HG03060 (cell line): Measurements from ENCODE around the gene SCAPER.
"Not testable (repeated sequence)": the region's sequence is repeated elsewhere in the genome, so short reads cannot be mapped to it uniquely, and the experiment has no call there.

Experiments used
- ATAC-seq: cut with Tn5 transposase; IDR thresholded peaks from one replicate; pipeline ENCODE4 v1.9.1; 2021; ENCODE audit warnings: low read depth, moderate number of reproducible peaks; ENCODE audit not compliant: unreplicated experiment

The SCAPER gene

DNA sequence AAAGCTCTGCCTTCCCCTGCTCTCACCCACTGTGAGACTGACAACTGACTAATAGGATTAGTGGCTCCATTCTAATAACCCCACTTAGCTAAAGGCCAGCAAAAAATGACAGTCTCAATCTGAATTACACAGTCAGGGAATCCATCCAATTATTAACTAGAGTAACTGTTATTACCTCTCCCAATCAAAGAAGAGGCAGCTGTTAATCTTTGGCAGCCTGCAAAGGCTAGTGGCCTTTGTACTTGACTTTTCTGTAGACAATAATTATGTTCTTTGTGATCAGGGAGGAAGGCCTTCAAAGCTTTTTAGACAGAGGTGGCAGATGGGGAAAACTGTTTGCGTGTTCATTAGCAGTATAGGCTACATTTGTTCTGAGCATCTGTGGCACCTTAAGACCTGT is 390.9 kb downstream of the SCAPER start:
- no peak for ATAC-seq

DNA sequence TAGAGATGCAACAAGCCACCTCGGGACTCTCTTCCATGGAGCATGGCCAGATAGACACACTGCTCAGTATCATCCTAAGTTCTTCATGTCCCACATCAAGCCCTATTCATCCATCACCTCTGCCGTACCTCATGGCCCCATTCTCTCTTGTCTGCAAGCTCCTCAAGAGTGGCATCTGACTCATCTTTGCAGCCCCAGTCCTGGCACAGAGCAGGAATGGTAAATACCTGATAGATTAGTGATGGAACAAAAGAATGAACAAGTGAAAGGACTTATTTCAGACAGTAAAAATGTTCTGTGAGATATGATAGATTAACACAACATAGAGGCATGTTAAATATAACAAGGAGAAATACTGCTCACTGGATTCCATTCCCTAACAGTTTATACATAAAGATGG is 392.2 kb downstream of the SCAPER start:
- no peak for ATAC-seq

DNA sequence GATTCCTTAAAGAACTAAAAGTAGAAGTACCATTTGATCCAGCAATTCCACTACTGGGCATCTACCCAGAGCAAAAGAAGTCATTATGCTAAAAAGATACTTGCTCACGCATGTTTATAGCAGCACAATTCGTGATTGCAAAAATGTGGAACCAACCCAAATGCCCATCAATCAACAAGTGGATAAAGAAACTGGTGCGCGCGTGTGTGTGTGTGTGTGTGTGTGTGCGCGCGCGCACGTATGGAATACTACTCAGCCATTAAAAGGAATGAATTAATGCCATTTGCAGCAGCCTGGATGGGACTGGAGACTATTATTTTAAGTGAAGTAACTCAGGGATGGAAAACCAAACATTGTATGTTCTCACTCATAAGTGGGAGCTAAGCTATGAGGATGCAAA is 394.5 kb downstream of the SCAPER start:
- ATAC-seq, result not testable (repeated sequence)

DNA sequence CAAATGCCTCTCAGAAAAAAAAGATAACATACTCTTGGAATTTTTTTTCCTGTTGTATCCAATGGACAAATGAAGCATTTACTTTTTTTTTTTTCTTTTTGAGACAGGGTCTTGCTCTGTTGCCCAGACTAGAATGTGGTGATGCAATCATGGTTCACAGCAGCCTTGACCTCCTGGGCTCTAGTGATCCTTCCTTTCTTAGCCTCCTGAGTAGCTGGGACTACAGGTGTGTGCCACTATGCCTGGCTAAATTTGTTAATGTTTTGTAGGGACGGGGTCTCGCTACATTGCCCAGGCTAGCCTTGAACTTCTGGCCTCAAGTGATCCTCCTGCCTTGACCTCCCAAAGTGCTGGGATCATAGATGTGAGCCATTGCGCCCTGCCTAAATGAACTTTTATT is 401.3 kb downstream of the SCAPER start:
- ATAC-seq, result no peak

DNA sequence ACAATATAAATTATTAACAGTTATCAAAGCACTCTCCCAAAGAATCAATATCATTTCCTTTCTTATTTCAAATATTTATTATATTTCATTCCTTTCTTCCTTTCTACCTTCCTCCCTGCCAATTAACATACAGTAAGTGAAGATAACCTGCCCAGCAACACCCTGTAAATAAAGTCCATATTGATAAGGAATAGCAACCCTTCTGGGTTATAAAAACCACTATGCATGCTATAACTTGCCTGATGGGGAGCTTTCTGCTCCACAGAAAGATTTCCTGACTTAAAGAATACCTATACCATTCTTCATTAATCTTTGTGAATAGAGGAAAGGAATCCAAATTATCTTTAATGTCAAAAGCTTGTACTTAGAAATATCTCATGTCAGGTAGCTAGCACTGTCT is 402.0 kb downstream of the SCAPER start:
- no peak for ATAC-seq

DNA sequence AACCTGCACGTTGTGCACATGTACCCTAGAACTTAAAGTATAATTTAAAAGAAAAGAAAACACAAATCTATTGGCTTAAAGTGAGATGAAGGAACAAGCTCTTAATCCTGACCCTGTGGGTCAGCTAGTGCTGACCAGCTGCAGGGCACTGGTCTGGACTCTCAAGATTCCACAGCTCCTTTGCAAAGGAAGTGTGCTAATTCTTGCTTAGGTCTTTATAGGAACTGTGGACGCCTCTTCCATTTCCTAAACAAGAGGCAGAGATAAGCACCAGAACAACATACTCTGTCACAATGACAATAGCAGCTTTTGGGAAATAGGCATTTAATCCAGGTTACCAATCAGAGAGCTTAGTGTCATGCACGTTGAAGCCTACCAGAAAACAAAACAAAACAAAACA is 402.5 kb downstream of the SCAPER start:
- ATAC-seq, result no peak

DNA sequence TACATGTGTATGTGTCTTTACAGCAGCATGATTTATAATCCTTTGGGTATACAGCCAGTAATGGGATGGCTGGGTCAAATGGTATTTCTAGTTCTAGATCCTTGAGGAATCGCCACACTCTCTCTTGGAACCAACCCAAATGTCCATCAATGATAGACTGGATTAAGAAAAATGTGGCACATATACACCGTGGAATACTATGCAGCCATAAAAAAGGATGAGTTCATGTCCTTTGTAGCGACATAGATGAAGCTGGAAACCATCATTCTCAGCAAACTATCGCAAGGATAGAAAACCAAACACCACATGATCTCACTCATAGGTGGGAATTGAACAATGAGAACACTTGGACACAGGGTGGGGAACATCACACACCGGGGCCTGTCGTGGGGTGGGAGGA is 403.0 kb downstream of the SCAPER start:
- not testable (repeated sequence) for ATAC-seq

DNA sequence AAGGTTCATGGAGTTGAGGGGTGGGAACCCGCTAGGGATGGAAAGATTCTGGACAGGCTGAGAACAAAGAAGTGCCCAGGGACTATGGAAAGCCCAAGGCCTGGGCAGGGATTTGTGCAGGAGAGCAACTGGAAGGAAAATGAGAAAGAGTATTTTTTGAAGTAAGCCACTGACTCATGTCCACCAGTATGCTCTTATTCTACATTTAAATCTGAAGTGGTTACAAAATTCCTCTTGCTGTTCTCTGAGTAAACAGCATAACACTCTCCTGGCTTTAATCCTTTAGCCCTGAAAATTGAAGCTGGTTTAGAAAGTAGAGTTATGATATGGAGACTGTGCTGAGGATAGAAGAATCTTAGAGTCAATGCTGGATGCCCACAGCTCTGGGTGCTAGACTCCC is 403.4 kb downstream of the SCAPER start:
- ATAC-seq, result no peak

DNA sequence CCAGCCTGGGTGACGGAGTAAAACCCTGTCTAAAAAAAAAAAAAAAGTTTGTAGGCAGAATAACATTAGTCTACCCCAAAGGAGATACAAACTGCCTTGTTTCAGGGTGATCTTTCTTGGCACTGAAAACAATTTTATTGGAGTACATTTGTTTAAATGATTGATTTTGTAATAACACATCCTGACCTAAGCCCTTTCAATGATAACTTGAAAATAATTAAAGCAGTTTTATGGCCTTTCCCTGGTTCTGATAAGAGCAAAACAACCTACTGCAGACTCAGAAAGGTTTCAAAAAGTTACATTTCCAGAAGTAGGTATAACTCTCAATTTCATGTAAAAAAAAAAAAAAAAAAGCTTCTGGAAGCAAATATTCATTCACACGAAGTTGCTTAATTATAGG is 404.1 kb downstream of the SCAPER start:
- ATAC-seq, result no peak

DNA sequence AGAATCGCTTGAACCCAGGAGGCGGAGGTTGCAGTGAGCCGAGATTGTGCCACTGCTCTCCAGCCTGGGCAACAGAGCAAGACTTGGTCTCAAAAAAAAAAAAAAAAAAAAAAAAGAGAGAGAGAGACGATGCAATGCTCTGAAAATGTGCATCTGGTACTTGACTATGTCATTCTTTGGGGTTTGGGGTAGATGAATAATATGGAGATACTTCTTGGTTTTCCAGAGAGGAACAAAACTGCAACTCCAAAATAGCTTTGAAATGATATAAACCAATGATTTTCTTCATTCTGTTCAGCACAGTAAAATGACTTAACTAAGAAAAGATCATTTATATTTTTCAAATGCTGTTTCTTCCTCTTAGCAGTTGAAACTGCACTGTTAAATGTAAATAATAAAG is 409.7 kb downstream of the SCAPER start:
- ATAC-seq, result no peak

DNA sequence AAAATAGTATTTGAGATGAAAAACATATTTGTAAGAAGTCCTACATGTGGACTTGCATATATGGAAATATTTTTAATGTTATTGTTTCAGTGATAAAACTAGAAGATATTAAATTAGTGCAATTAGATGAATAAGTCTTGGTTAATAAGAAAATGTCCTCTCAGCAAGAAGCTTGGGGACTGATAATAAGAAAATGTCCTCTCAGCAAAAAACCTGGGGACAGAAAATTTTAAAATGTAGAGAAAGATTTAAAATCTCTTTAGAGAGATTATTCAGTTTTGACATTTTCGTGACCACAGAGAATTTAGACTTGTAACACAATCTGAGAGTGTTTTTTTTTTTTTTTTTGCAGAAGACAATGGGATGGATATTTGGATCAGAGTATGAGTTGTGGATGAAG is 412.6 kb downstream of the SCAPER start:
- no peak for ATAC-seq

DNA sequence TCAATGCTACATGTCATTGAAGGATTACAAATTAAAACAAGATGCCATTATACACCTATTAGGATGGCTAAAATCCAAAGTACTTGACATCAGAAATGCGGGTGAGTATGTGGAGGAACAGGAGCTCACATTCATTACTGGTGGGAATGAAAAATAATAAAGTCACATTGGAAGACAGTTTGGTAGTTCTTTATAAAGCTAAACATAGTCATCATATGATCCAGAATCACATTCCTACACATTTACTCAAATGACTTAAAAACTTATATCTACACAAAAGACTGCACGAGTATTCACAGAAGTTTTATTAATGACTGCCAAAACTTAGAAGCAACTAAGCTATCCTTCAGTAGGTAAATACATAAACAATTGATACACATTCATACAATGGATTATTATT is 421.4 kb downstream of the SCAPER start:
- ATAC-seq, result no peak

DNA sequence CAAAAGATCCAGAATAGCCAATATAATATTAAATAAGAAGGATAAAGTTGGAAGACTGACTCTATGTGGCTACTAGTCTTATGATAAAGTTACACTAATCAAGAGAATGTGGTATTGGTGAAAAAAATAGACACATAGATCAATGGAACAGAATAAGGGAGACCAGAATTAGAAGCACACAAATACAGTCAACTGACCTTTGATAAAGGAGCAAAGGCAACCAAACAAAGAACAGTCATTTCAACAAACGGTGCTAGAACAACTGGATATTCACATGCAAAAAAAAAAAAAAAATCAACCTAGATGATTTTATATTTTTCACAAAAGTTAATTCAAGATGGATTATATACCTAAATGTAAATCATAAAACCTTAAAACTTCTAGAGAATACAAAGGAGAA is 422.1 kb downstream of the SCAPER start:
- no peak for ATAC-seq

DNA sequence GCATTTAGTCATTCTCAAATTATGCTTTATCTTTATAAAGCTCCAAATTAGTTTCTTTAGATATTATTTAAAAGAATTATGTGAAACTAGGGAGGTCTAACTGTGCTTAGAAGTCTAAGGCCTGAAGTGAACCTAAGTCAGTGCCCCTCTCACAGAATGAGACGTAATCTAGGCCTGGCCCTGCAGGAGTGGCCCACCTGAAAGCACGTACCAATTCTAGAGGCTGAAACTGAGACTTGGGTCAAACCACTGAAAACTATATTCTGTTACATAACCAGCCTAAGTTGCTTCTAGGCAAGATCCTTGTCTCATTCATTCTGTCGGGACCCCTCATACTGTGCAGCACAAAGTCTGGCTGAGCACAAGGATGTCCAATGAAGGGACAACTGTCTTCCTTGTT is 424.9 kb downstream of the SCAPER start:
- no peak for ATAC-seq

DNA sequence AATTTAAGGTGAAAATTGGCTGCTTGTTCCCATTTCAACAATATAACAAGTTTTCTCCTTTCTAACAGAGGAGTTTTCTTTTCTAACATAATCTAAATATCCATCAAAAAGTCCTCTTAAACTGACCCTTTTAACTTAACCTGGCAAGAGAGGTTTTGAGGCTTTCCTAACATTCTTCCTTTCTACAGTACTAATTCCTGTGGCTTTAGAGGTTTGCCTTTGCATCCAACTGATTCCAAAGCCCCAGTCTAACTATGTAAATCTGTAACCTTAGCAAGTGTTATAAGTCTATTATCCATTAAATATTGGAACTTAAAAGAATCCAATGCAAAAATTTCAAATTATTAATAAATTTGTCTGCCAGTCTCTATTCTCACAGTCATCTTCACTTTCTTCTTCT is 434.4 kb downstream of the SCAPER start:
- ATAC-seq, result no peak

DNA sequence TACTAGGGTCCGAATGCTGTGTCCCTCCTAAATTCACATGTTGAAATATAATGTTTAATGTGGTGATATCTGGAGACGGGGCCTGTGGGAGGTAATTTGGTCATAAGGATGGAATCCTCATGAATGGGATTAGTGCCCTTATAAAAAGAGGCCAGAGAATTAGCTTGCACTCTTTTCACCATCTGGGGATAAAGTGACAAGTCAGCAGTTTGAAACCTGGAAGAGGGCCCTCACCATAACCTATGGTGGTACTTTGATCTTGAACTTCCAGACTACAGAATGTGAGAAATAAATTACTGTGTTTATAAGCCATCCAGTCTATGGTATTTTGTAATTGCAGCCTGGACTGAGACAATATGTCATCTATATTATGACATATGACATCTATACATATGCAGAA is 436.4 kb downstream of the SCAPER start:
- no peak for ATAC-seq

DNA sequence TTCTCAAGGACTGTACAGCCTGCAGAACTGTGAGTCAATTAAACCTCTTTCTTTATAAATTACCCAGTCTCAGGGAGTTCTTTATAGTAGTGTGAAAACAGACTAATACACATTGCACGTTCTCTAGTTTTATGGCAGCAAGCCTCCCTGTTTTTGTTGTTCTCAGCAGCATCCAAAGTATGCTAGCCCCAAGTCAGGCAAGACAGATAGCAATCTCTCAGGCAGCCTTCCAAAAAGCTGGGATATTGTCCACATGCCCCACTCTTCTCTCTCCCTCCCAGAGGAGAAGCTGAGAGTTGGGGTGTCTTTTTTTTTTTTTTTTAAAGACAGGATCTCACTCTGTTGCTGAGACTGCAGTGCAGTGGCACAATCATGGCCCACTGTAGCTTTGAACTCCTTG is 438.0 kb downstream of the SCAPER start:
- no peak for ATAC-seq

DNA sequence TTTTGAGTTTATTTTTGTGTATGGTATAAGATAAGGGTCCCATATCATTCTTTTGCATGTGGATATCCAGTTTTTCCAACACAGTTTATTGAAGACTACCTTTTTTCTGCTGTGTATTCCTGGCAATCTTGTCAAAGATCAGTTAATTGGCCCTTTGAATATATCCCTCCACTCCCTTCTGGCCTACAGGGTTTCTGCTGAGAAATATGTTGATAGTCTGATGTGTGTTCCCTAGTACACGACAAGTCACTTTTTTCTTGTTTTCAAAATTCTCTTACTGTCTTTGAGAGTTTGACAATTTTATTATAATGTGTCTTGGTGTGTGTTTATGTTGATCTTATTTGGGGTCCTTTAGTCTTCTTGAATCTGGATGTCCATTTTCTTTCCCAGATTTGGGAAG is 439.4 kb downstream of the SCAPER start:
- no peak for ATAC-seq

DNA sequence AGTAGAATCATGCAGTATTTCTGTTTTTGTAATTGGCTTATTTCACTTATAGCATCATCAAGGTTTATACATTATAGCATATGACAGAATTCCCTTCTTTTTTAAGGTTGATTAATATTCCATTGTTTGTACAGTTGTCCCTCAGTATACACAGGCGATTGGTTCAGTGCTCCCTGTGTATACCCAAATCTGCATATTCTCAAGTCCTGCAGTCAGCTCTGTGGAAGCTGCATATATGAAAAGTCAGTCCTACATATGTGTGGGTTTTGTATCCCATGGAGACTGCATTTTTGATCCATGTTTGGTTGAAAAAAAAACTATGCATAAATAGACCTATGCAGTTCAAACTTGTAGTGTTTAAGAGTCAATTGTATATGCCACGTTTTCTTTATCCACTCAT is 440.9 kb downstream of the SCAPER start:
- ATAC-seq, result no peak

DNA sequence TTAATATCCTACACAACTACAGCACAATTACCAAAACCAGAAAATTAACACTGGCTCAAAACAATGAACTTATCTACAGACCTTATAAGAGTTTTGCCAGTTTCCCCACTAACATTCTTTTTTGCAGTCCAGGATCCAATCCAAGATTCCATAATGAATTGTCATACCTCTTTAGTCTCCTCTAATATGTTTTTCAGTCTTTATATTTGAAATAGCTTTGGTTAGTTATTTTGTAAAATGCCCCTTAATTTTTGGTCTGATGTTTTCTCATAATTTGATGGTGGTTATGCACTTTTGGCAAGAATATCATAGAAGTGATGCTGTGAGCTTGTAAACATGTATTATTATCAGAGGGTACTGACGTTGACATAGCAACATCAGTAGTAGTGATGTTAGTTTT is 444.3 kb downstream of the SCAPER start:
- ATAC-seq, result no peak

DNA sequence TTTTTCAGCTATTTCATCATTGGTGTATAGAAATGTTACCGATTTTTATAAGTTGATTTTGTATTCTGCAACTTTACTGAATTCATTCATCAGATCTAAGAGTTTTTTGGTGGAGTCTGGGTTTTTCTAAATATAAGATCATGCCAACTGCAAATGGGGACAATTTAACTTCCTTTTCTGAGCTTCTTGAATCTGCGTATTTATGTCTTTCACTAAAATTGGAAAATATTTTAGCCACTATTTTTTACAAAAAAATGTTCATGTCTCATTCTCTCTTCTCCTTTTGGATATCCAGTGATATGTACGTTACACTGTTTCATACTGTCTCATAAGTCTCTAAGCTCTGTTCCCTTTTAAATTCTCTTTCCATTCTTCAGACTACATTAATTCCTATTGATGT is 444.8 kb downstream of the SCAPER start:
- ATAC-seq, result no peak

DNA sequence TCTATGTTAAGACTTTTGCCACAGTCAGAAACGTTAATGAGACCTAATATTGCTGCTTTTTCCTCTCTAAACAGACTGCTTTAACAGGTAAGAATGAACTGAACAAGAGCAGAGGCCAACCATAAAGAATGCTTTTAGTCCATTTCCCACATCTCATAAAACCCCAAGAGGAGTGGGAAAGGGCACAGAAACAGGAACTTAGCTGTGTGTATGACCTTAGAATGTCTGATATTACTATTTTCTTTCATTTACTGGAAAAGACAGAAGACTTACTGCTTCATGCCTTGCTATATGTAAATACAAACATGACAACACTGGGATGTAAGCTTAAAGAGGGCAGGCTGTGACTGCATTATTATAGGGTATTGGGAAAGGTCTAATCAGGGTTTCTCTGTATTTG is 453.6 kb downstream of the SCAPER start:
- no peak for ATAC-seq

DNA sequence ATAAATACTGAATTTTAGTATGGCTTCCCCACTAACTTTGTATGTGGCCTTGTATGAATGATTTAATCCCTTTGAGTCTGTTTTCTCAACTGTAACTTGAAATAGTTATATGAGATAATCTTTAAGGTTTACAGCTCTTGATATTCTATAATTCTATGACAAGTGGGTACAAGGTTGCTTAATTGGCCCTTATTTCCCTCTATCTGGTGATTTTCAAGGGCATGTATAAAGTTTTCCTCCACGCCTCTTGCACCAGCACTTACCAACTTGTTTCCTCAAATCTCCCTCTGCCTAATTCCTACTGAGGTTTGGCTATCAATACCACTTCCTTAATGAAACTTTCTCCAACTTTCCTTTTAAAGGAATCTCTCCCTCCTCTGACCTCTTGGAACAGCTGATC is 455.7 kb downstream of the SCAPER start:
- ATAC-seq, result no peak

DNA sequence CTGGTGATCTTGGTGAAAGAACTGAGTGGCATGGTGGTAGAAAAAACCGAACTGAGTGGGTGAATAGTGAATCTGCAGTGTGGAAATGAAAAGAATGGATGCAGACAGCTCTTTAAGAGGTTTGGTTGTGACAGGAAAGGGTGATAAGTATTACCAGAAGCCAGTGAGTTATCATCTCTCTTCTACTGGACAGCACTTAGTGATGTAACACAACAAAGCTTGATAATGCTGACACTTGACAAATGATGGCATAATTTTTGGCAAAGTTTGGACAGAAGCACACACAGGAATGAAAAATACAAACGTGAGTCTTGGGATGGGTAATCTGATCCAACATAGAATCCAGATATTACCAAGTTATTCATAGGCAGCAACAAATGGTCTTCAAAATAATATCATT is 456.4 kb downstream of the SCAPER start:
- ATAC-seq, result no peak
